Endothelial cell of umbilical vein (primary cell): Measurements from ENCODE around the gene BRSK2. TPM values are rescaled to one million over a fixed set of nuclear protein-coding genes. Genes with fewer than 3 reads are reported as not detected.

Experiments
- BruUV-seq: library from RNA; stranded (reverse); fragments of 400-500 nt; replicated peaks from 2 replicates; lab custom pipeline; 2021; lab: Mats Ljungman, UMichigan
- CTCF ChIA-PET: fragments of 300-600, 350-600 bp; sonication (Branson Sonifier 250); formaldehyde crosslinking; loops from one replicate; lab custom pipeline; 2021; ENCODE audit warnings: antibody characterized with exemption, inconsistent platforms; lab: Charles Lee
- POLR2A ChIA-PET: fragments of 300-600, 350-600 bp; sonication (Branson Sonifier 250); formaldehyde crosslinking; loops from one replicate; lab custom pipeline; 2021; ENCODE audit warnings: antibody characterized with exemption, inconsistent platforms; lab: Charles Lee
- DNase-seq: peaks from one replicate; pipeline ENCODE4 v3.0.0-alpha.2; 2011; ENCODE audit warnings: low read depth, low spot score
- FAIRE-seq: peaks from 2 replicates; lab custom pipeline; 2011; peaks lifted over from hg19 to GRCh38; lab: Jason Lieb, UNC
- H2AFZ ChIP-seq: 2 replicates; pipeline ENCODE4 v1.6.0; 2012; ENCODE audit warnings: low read depth, low read length, control low read depth, inconsistent platforms
- H3K27ac ChIP-seq: 2 replicates; pipeline ENCODE4 v1.5.1; 2011; ENCODE audit warnings: low read depth, mild to moderate bottlenecking, control low read depth, low read length, moderate library complexity; ENCODE audit not compliant: insufficient read depth
- H3K27me3 ChIP-seq, 2 experiments: 2 replicates each; pipeline versions ENCODE4 v1.6.0 to v1.6.1; 2011; ENCODE audit warnings: low read length in 2 of 2, mixed read lengths in 1 of 2; ENCODE audit not compliant: control insufficient read depth in 2 of 2, insufficient read depth in 2 of 2
- H3K36me3 ChIP-seq, 2 experiments: 2 replicates in 1 of 2; 3 replicates in 1 of 2; pipeline ENCODE4 v1.5.1; 2011; ENCODE audit warnings: low read length in 2 of 2, mild to moderate bottlenecking in 1 of 2, moderate library complexity in 1 of 2; ENCODE audit not compliant: control insufficient read depth in 2 of 2, insufficient read depth in 2 of 2; ENCODE audit errors: extremely low read depth in 1 of 2
- H3K4me1 ChIP-seq: 3 replicates; pipeline ENCODE4 v1.5.1; 2011; ENCODE audit warnings: mild to moderate bottlenecking, low read length; ENCODE audit not compliant: control insufficient read depth, insufficient read depth; ENCODE audit errors: extremely low read depth
- H3K4me2 ChIP-seq: 2 replicates; pipeline ENCODE4 v1.6.1; 2011; ENCODE audit warnings: low read length, control low read depth, mixed read lengths; ENCODE audit not compliant: insufficient read depth
- H3K4me3 ChIP-seq, 3 experiments: fragments of 200-600 bp in 1 of 3; sonication (generic), shearing (Covaris generic) in 1 of 3; replicated peaks in 1 of 3; 2 replicates each; pipeline ENCODE4 v1.5.1; 2011 to 2016; ENCODE audit warnings: control low read depth in 3 of 3, low read length in 3 of 3, mild to moderate bottlenecking in 2 of 3, inconsistent platforms in 1 of 3, low read depth in 1 of 3, moderate library complexity in 1 of 3; ENCODE audit not compliant: insufficient read depth in 1 of 3
- H3K79me2 ChIP-seq: 2 replicates; pipeline ENCODE4 v1.6.0; 2012; ENCODE audit warnings: low read length, inconsistent platforms; ENCODE audit not compliant: control insufficient read depth, insufficient read depth
- H3K9ac ChIP-seq: replicated peaks from 2 replicates; pipeline ENCODE3; 2011; ENCODE audit warnings: low read length, control low read depth; ENCODE audit not compliant: insufficient read depth; ENCODE audit errors: extremely low read depth
- H3K9me1 ChIP-seq: replicated peaks from 3 replicates; pipeline ENCODE4 v1.6.0; 2011; ENCODE audit warnings: mild to moderate bottlenecking, low read length; ENCODE audit not compliant: control insufficient read depth, insufficient read depth; ENCODE audit errors: extremely low read depth
- H3K9me3 ChIP-seq: replicated peaks from 2 replicates; pipeline ENCODE4 v1.5.1; 2012; ENCODE audit warnings: low read length, inconsistent platforms; ENCODE audit not compliant: control insufficient read depth, insufficient read depth
- H4K20me1 ChIP-seq: replicated peaks from 2 replicates; pipeline ENCODE3; 2011; ENCODE audit warnings: mild to moderate bottlenecking, low read length; ENCODE audit not compliant: control insufficient read depth, insufficient read depth; ENCODE audit errors: extremely low read depth
- EZH2 ChIP-seq: IDR thresholded peaks from 2 replicates; pipeline ENCODE4 v1.6.1; 2012; ENCODE audit warnings: borderline replicate concordance, low read depth, mild to moderate bottlenecking, moderate library complexity, low read length, inconsistent platforms; ENCODE audit not compliant: severe bottlenecking
- FOS ChIP-seq: IDR thresholded peaks from 2 replicates; pipeline ENCODE4 v1.6.1; 2011; ENCODE audit warnings: mild to moderate bottlenecking, low read length, moderate library complexity, borderline replicate concordance; ENCODE audit not compliant: insufficient read depth
- GATA2 ChIP-seq: IDR thresholded peaks from 2 replicates; pipeline ENCODE4 v1.7.0; 2011; ENCODE audit warnings: low read depth, mild to moderate bottlenecking, moderate library complexity, mixed read lengths, low read length; ENCODE audit not compliant: insufficient read length, insufficient read depth
- JUN ChIP-seq: IDR thresholded peaks from 2 replicates; pipeline ENCODE4 v1.6.1; 2011; ENCODE audit warnings: borderline replicate concordance, low read depth; ENCODE audit not compliant: insufficient read length, insufficient read depth
- MYC ChIP-seq: IDR thresholded peaks from one replicate; pipeline ENCODE4 v1.6.1; 2011; ENCODE audit warnings: mild to moderate bottlenecking, low read depth, low read length
- POLR2A ChIP-seq: IDR thresholded peaks from 2 replicates; pipeline ENCODE4 v1.6.1; 2012; ENCODE audit warnings: low read depth, mild to moderate bottlenecking, control low read depth, low read length
- POLR2AphosphoS5 ChIP-seq: IDR thresholded peaks from 2 replicates; pipeline ENCODE4 v1.6.1; 2012; ENCODE audit warnings: low read depth, mild to moderate bottlenecking, control low read depth, low read length, moderate library complexity; ENCODE audit not compliant: insufficient read depth
- dilution Hi-C: fragments of 300-500 bp; cut with MboI; formaldehyde crosslinking; loops from one replicate; pipeline ENCODE4 v1.15.0; 2019; ENCODE audit warnings: low sequenced_read_pairs; ENCODE audit not compliant: extremely low pct_ligation_motif_present
- intact Hi-C: fragments of 100-400 bp; cut with micrococcal nuclease; formaldehyde crosslinking; loops from one replicate; pipeline ENCODE4 v1.10.0; 2022
- polyA plus RNA-seq, 4 experiments: library from polyadenylated mRNA; depleted of rRNA in 3 of 4; stranded (reverse) in 3 of 4; unstranded in 1 of 4; fragments of >200 nt; gene quantifications; 2 replicates each; pipeline versions ENCODE4 v1.2.1 to v1.2.3, GENCODE V29; 2011 to 2012; ENCODE audit warnings: missing spikeins in 1 of 4
- total RNA-seq: library from RNA; stranded (reverse); gene quantifications from 2 replicates; pipeline ENCODE4 v1.2.3, GENCODE V29; 2021
- TF ChIP-seq, protein P1 (sequence below): IDR thresholded peaks from 2 replicates; pipeline ENCODE4 v1.6.1; 2011; ENCODE audit not compliant: insufficient read depth, insufficient read length
- TF ChIP-seq, protein P2 (sequence below), 2 donors: IDR thresholded peaks; 1 replicate in 1 of 2; 2 replicates in 1 of 2; pipeline ENCODE4 v1.5.1; 2011; ENCODE audit warnings: low read length in 2 of 2, mild to moderate bottlenecking in 2 of 2, moderate library complexity in 2 of 2, control low read depth in 1 of 2, inconsistent platforms in 1 of 2, low read depth in 1 of 2; ENCODE audit not compliant: insufficient read depth in 1 of 2; ENCODE audit errors: extremely low read depth in 1 of 2

Gene BRSK2
- total and polyA plus RNA-seq, 2 donors (not counting 3 experiments of a cell fraction or from before 2014, with no cell fraction given) = 0.08 to 0.20 TPM

DNA sequence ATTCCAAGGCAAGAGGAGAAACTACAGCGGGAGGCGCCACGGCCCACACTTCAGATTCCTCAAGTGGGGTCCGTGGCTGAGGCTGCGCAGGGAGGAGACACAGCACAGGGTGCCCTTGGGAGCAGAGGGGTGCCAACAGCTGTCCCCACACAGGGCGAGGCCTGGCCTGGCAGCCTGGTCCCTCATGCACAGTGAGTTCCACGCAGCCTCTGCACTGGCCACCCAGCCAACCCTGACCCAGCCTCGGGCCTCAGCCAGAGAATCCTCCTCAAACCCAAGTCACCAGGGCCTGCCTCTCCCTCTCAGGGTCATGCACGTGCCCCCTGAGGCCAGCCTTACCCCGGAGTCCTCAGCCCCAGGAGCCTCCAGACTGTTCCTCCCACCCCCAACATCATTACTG lies 119.3 kb downstream of the BRSK2 start:
- CTCF ChIA-PET = no interaction called here
- dilution Hi-C loops (no loop called here), intact Hi-C loops (no loop called here)
- Histone ChIP-seq H3K27ac (no peak overlapping the region), H3K9me3 (no peaks in the 10 kb centered on the region), H3K4me2 (no peak overlapping the region), H3K9me1 (no peaks in the 10 kb centered on the region), H3K4me3 (no peak overlapping the region), H3K36me3 (no peaks in the 10 kb centered on the region), H3K9ac (no peak overlapping the region), H2AFZ (no peak overlapping the region), H3K27me3 (no peaks in the 10 kb centered on the region), H3K79me2 (peaks cover 6% of the 10 kb centered on the region), H3K4me1 (no peaks in the 10 kb centered on the region), H4K20me1 (peaks cover 3% of the 10 kb centered on the region)
- TF ChIP-seq EZH2 (no peak), GATA2 (no peak), FOS (no peak), MYC (no peak), POLR2A (no peak), POLR2AphosphoS5 (no peak), JUN (no peak)
- TF ChIP-seq, protein P1, sequence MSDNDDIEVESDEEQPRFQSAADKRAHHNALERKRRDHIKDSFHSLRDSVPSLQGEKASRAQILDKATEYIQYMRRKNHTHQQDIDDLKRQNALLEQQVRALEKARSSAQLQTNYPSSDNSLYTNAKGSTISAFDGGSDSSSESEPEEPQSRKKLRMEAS = no peak
- TF ChIP-seq, protein P2, sequence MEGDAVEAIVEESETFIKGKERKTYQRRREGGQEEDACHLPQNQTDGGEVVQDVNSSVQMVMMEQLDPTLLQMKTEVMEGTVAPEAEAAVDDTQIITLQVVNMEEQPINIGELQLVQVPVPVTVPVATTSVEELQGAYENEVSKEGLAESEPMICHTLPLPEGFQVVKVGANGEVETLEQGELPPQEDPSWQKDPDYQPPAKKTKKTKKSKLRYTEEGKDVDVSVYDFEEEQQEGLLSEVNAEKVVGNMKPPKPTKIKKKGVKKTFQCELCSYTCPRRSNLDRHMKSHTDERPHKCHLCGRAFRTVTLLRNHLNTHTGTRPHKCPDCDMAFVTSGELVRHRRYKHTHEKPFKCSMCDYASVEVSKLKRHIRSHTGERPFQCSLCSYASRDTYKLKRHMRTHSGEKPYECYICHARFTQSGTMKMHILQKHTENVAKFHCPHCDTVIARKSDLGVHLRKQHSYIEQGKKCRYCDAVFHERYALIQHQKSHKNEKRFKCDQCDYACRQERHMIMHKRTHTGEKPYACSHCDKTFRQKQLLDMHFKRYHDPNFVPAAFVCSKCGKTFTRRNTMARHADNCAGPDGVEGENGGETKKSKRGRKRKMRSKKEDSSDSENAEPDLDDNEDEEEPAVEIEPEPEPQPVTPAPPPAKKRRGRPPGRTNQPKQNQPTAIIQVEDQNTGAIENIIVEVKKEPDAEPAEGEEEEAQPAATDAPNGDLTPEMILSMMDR (IDR thresholded peaks at IDR 0.05; ENCODE audit: extremely low read depth in 1 of 2, insufficient read depth in 1 of 2, low read depth in 1 of 2, low read length in 2 of 2) = no peak
- no peak for FAIRE-seq
- POLR2A ChIA-PET = no interaction called here
- no TSS peak for BruUV-seq
- DNase-seq = no peak
